K562 (cell line): ENCODE results near the gene PEX11A.
"Not testable (repeated sequence)": the region's sequence is repeated elsewhere in the genome, so short reads cannot be mapped to it uniquely, and the experiment has no call there.

Experiments used
- AFF4 ChIP-seq: sonication (generic); formaldehyde crosslinking; IDR thresholded peaks from 2 replicates; pipeline ENCODE4 v1.8.0; 2023; ENCODE audit warnings: mild to moderate bottlenecking, missing genetic modification reagents
- CBFA2T2 ChIP-seq: fragments of 450-650 bp; conservative IDR thresholded peaks from 2 replicates; pipeline ENCODE4 v1.6.1; 2017; ENCODE audit warnings: mild to moderate bottlenecking
- CEBPZ ChIP-seq: fragments of 150-350 bp; IDR thresholded peaks from 2 replicates; pipeline ENCODE4 v1.6.1; 2014; ENCODE audit warnings: low read depth, mild to moderate bottlenecking, low read length, borderline replicate concordance
- CLOCK ChIP-seq: fragments of 250-450 bp; sonication (Bioruptor Pico); IDR thresholded peaks from 2 replicates; pipeline ENCODE4 v1.4.0; 2020; ENCODE audit warnings: mild to moderate bottlenecking, moderate library complexity, borderline replicate concordance
- CTCF ChIP-seq, 3 experiments: IDR thresholded peaks in 2 of 3; conservative IDR thresholded peaks in 1 of 3; 2 replicates each; pipeline ENCODE4 v1.5.1; 2011 to 2012; ENCODE audit warnings: low read length in 3 of 3, mild to moderate bottlenecking in 3 of 3, control low read depth in 2 of 3, improper control_type of control experiment in 1 of 3, inconsistent platforms in 1 of 3, low read depth in 1 of 3, mixed read lengths in 1 of 3, moderate library complexity in 1 of 3; ENCODE audit not compliant: insufficient read depth in 2 of 3
- EZH2 ChIP-seq: IDR thresholded peaks from 2 replicates; pipeline ENCODE4 v1.6.1; 2012; ENCODE audit warnings: low read depth, mild to moderate bottlenecking, inconsistent platforms, low read length, borderline replicate concordance
- FOXM1 ChIP-seq, 2 experiments: fragments of 450-650 bp in 1 of 2; sonication (generic) in 1 of 2; formaldehyde crosslinking in 1 of 2; IDR thresholded peaks; 2 replicates each; pipeline versions ENCODE4 v1.6.1 to v1.9.0; 2017 to 2022; ENCODE audit warnings: low read depth in 2 of 2, mild to moderate bottlenecking in 2 of 2, missing genetic modification reagents in 1 of 2, moderate library complexity in 1 of 2
- HMGN3 ChIP-seq: IDR thresholded peaks from 2 replicates; pipeline ENCODE4 v1.6.1; 2011; ENCODE audit warnings: borderline replicate concordance, low read depth, mild to moderate bottlenecking, mixed read lengths, low read length; ENCODE audit not compliant: insufficient read length; ENCODE audit errors: extremely low read depth
- PHB2 ChIP-seq: fragments of 450-650 bp; IDR thresholded peaks from 2 replicates; pipeline ENCODE4 v1.6.1; 2017; ENCODE audit warnings: low read depth
- POLR2AphosphoS5 ChIP-seq: IDR thresholded peaks from 2 replicates; pipeline ENCODE4 v1.6.1; 2011; ENCODE audit warnings: mild to moderate bottlenecking, low read depth, low read length, moderate library complexity; ENCODE audit not compliant: control insufficient read depth, insufficient read depth
- TBP ChIP-seq: optimal IDR thresholded peaks from 2 replicates; pipeline ENCODE3; 2011; ENCODE audit warnings: low read depth, low read length, improper control_type of control experiment

GRCh38 chr15:89689930-89690275 lies 651 bp downstream of the PEX11A start:
- not testable (repeated sequence) for TF ChIP-seq PHB2; CTCF (IDR thresholded peaks at IDR 0.05 in 2 of 3, conservative IDR thresholded peaks at IDR 0.05 in 1 of 3; ENCODE audit: insufficient read depth in 2 of 3, low read depth in 1 of 3, low read length in 3 of 3); POLR2AphosphoS5; EZH2; CLOCK; CBFA2T2; FOXM1 (IDR thresholded peaks at IDR 0.05; ENCODE audit: low read depth); FOXM1 (CRISPR knock-in tag; IDR thresholded peaks at IDR 0.05; ENCODE audit: low read depth); TBP; HMGN3; CEBPZ; AFF4 (CRISPR knock-in tag)
